HG02884 (cell line): ENCODE data around the gene PEX3.
A peak's percentile ranks its signal among the peaks of the same experiment; 100 is the strongest.
"Not testable (repeated sequence)": the region's sequence is repeated elsewhere in the genome, so short reads cannot be mapped to it uniquely, and the experiment has no call there.

Experiments
- ATAC-seq: cut with Tn5 transposase; IDR thresholded peaks from one replicate; pipeline ENCODE4 v1.9.1; 2021; ENCODE audit warnings: mild to moderate bottlenecking, moderate library complexity; ENCODE audit not compliant: unreplicated experiment

Gene PEX3

DNA sequence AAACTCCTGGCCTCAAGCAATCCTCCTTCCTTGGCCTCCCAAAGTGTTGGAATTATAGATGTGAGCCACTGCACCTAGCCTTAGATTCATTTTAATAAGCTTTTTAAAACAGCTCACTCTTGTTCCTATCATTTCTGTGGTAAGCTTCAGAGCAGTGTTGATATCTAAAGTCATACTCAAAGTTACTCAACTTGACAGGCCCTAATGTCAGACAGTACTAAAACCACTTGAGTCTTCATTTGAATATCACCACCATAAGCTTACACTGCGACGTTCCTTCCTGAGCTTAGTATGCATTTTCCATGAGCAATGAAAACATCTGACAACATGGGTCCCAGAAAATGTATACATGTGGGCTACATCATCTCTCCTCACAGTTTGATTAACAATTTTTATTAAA is 54.9 kb downstream of the PEX3 start:
- ATAC-seq = no peak

DNA sequence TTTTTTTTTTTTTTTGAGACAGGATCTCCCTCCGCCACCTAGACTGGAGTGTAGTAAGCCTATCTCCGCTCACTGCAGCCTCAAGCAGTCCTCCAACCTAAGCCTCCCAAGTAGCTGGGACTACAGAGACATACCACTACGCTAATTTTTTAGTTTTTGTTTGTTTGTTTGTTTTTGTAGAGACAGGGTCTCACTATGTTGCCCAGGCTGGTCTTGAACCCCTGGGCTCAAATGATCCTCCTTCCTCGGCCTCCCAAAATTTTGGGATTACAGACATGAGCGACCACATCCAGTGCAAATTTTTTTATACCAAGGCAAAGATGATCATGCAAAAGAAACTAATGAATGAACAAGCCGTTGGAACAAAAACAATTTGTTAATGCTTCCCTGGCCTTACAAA is 55.6 kb downstream of the PEX3 start:
- ATAC-seq = no peak

DNA sequence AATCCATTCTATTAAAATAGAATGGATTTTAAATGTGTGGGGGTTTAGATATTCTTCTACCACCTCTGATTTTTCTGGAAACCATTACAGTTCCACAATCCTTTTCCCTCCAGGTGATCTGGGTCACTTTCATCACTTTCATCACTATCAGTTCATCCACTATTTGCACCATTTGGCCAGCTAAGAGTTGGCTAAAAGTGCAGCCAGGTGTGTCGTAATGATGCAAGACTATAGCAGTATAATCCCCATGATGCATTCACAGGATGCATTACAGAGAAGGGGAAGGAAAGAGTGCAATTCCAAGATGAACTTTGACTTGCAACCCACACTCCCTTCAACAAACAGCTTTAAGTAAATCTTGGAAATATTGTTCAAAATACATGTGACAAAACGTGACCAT is 56.0 kb downstream of the PEX3 start:
- ATAC-seq = no peak

DNA sequence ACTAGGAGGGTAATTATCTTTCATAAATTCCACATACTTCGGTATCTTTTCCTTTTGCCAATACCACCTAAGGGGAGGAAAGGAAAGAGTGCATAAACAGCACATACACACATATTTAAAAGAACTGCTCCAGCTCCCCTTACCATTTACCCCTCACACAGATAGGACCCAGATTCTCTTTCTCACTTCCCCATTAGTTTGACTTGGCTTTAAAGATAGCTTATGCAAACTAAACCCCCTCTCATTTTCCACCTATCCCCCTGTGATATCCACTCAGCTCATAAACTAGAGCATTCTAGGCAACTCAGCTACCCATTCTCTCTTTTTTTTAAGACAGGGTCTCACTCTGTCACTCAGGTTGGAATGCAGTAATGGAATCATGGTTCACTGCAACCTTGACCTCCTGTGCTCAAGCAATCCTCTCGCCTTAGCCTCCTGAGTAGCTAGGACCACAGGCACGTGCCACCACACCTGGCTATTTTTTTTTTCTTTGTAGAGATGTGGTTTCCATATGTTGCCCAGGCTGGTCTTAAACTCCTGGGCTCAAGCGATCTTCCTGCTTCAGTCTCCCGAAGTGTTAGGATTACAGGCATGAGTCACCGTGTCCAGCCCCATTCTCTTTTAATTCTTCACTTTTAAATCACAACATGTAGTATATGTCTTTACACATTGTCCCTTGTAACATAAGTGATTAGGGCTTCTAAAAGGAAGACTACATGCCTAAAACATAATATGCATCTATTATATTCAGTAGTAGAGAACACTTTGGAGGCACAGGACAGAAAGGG is 56.9 kb downstream of the PEX3 start:
- peak; percentile 58 for ATAC-seq

DNA sequence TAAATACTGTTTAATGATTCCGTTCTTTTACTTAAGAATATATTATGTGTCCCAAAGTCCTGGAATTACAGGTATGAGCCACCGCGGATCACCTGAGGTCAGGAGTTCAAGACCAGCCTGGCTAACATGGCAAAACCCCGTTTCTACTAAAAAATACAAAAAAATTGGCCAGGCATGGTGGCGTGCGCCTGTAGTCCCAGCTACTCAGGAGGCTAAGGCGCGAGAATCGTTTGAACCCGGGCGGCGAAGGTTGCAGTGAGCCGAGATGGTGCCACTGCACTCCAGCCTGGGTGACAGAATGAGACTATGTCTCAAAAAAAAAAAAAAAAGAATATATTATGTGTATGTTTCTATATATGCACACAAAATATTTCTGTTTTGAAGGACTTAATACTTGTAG is 59.7 kb downstream of the PEX3 start:
- ATAC-seq = not testable (repeated sequence)

GRCh38 chr6:143510991-143511891 is 60.6 kb downstream of the PEX3 start, which contains the start of gene FUCA2:
Gene FUCA2 (minus strand): TSS chr6:143511720. CDS start chr6:143511634, 86 bp downstream.
- ATAC-seq = peak; percentile 50

- ATAC-seq = peak; percentile 31
Observed at GRCh38 chr6:143513410-143513809, 62.8 kb downstream of the PEX3 start.

- ATAC-seq = no peak
Observed at GRCh38 chr6:143515061-143515760, 64.6 kb downstream of the PEX3 start.

DNA sequence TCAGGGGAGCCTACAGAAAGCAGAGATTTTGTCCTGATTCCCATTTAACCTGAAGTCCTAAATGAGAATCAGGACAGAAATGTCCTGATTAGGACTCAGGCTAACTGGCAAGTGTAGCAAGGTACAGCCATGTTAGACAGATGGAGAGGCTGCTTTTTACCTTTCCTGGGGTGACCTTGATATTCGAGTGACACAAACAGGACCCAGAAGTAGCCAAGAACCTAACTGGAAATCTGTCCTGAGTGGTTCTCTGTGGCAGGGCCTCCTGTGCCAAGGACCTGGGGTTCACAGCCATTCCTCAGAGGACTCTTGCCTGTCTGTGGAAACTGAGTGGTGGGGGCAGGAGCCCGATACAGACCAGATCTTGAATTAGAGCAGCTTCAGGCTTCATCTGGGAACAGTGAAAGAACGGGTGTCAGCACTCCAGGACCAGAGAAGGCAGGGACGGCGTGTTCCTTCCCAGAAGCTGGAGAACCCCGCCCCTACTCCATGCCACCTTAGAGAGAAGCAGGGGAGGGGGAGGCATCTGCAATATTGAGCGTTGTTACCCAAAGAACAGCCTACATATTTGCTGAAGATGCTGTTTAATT is 65.3 kb downstream of the PEX3 start:
- ATAC-seq = no peak

- no peak for ATAC-seq
Observed at GRCh38 chr6:143516690-143517446, 66.3 kb downstream of the PEX3 start.

DNA sequence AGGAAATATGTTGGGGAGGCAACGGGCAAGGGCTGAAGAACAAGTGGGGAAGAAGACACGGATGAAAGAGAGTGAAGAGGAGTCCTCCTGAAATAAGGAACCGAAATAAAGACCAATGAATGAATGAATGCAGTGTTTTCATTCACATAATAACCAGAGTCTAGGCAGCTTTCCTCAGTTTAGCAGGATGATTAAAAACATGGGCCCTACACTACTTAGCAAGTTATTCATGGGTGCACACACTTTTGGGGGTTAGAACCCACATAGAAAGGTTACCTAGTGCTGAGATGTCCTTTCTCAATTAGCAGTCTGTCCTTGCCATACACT is 66.8 kb downstream of the PEX3 start:
- no peak for ATAC-seq

DNA sequence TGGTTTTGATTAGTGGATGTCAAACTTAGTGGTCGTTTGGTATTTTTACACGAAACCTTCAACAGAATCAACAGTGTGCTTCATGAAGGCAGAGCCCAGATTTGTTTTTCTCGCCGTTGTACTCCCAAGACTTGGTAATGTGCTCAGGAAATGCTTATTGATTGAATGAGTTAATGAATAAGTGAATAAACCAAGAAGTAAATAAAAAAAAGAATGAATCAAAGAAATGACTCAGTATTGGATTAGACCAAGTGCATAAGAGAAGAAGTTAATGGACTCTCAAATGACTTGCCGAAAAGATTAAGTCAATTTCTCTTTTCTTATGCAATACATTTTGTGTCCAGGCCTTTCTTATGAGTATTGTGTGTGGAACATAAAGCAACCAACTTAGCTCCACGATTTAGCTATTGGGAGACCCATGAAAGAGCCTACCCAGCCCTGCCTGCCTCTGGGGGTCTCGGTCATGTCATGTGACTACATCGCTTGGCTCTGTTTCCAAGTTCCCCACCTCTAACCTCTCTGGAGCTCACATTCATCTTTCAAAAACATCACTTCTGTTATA is 71.5 kb downstream of the PEX3 start:
- no peak for ATAC-seq

- ATAC-seq = no peak
Observed at GRCh38 chr6:143525356-143525755, 74.8 kb downstream of the PEX3 start.

- no peak for ATAC-seq
Observed at GRCh38 chr6:143527677-143528076, 77.1 kb downstream of the PEX3 start.

DNA sequence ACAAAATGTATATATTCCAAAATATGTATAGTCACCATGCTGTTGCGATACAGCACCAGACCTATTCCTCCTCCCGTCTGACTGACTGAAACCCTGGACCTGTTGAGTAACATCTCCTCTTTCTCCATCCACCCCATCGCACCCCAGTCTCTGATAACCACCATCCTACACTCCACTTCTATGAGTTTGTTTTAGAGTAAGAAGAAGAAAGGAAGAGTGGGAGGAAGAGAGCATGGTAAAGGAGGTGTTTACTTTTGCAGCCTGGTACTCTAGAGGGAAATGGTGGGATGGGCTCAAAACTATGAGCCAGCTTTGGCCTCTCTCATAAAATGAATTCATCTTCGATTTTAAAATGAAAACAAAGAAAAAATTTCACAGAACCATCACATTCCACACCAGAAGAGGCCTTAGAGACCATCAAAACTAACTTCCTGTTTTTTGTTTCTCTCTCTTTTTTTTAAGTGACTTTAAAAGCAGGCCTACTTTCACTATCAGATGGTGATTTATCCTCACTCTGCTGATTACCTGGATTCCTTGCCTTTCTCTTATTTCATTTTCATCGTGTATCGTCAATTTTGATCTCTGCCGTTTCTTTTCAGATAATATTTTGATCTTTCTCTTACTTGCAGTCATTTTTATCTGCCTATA is 77.7 kb downstream of the PEX3 start:
- ATAC-seq = peak; percentile 79

DNA sequence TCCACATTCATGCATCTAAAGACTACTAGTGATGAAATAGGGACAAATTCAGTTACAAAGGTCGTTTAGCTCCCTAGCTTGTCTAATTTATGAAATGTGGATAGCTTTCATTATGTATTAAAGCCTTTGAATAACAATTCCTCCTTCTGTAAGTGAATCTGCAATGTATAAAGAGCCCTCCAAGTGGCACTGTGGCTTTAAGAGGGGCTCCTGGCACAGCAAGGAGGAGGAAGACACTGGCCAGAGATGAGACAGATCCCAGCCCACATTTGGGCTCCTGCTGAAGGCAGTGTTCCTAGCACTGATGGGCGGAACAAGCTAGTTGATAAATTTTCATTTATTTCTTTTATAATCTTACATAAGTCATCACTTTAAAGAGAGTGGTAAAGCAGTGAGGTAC is 78.5 kb downstream of the PEX3 start:
- no peak for ATAC-seq

DNA sequence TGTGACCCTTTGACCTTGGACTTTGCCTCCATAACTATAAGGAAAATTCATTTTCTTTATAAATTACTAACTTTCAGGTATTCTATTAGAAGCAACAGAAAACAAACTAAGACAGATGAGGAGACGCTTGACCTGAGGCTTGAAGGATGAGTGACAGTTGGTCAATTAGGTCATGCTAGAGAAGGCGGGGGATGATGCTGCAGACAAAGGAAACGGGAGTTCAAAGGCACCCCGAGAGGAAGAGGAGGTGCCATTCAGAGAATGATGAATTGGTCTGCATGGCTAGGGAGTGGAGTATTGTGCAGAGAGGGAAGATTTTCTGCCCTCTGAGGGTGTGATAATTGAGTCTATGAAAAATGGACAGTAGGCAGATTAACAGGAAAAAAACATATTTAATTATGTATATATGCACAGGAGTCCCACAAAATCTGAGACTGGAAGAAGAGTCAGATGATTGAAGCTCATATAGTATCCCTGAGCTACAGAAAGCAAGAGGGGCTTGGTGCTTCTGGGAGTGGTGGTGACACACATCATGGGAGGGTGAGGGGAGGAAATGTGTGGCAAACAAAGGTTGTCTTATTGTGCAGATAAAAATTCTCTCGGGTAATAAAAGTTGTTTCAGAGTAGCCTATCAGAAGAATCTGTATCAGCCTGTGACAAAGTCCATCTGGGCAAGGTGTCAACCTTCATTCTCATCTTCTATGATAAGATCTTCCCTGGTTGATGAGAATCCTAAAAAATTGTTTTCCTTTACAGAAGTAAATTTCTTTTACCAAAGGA is 81.3 kb downstream of the PEX3 start:
- ATAC-seq = no peak

GRCh38 chr6:143535189-143535614 is 84.6 kb downstream of the PEX3 start:
- ATAC-seq = no peak

- ATAC-seq = peak; percentile 70
Observed at GRCh38 chr6:143536461-143536865, 85.9 kb downstream of the PEX3 start.
